NCI-H748 treated with DMSO at 0.1 percent for 48 hours (cell line): ENCODE results near the gene CTIF.

Experiments used
- DNase-seq: peaks from one replicate; lab custom pipeline; 2025; lab: John Stamatoyannopoulos, UW

Gene CTIF

DNA sequence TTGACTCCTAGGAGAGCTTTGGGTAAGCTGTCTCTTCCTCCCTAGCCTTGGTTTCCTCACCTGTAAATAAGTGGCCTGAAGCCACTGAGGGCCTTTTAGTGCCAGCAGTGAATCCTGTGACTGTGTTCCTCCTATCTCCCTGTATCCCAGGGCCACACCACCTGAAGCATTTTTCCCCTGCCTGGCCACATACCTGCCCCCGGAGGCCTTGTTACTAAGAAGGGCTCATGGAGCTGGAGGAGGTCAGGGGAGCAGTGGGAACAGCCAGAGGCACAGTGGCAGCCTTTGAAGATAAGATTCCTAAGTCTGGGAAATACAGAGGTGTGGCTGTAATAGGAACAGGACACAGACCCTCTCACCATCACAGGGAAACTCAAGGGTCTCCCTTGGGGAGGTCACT is 249.5 kb downstream of the CTIF start:
- DNase-seq: no peak

DNA sequence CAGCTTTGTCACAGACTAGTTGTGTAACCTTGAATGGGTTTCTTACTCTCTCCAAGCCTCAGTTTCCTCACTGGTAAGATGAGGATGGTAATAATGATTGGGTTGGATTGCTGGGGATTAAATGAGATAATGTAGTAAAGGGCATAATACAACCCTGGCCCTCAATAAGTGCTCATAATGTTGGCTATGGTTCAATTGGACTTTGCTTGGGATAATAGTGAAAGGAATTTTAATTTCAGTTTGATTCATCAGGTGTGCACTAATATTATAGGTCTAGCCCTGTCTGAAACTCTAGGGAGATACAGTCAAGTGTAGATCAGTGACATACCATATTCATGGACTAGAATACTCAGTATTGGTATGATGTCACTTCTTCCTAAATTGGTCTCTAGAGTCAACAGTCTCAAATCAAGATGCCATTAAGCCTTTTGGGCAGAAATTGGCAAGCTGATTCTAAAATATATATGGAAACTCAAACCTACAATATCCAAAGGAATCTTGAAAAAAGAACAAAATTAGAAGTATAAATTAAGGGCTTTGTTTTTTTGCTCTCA is 250.5 kb downstream of the CTIF start:
- DNase-seq: no peak

DNA sequence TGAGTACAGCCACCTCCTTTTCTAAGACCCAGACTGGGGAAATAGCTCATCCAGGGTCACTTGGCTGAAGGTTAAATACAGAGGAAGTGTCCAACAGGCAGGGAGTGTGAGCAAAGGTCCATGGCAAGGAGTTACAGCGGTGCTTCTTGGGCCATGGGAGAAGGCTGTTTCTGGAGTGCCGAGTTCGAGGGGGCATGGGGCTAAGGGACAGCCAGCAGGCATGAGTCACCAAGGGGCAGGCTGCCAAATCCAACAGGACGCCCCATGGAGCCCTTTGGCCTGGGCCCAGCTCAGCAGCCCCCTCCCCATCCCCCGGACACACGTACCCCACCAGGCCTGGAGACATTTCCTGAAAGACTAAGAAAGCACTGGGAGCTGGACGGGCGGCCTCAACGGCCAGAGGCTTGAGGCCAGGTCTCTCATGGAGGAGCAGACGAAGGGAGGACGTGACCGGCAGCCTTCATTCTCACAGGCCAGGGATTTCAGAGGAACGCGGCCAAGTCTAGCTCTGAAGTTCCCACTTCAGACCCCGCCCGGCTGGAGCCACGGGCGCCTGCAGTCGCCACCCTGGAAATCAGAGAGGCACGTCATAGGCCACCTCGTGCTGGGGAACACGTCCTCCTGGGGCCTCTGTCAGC is 251.5 kb downstream of the CTIF start:
- DNase-seq: no peak

DNA sequence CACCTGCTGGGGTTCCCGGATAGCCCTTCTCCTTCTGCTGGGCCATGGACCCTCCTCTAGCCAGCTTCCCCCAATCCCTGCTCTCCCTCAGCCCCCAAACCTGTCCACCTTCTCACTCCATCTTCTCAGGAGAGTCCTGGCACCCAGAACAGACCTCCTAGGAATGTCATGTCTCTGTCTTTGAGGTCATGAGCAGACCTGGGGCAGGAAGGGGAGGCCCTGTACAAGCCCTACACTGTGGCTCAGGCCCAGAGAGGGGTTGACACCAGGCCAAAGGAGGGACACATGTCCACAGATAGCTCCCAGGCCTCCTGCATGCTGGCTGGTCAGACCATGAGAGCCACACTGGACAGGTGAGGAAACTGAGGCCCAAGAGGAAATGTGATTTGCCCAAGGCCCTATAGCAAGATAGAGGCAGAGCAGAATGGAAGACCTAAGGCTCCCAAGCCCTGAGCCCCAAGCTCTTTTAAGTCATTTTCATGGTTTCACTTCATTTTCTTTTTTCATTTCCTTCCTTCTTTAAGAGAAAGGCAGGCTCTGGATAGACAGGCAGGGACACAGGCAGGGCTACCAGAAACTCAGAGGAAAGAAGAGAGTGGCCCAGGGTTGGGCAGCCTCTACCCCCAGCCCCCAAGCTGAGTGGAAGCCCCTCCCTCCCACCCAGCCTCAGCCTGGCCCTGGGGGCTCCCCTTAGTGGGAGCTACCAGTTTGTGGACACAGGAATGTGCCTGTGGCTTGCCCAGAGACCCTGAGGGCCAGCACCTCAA is 252.2 kb downstream of the CTIF start:
- DNase-seq: no peak

DNA sequence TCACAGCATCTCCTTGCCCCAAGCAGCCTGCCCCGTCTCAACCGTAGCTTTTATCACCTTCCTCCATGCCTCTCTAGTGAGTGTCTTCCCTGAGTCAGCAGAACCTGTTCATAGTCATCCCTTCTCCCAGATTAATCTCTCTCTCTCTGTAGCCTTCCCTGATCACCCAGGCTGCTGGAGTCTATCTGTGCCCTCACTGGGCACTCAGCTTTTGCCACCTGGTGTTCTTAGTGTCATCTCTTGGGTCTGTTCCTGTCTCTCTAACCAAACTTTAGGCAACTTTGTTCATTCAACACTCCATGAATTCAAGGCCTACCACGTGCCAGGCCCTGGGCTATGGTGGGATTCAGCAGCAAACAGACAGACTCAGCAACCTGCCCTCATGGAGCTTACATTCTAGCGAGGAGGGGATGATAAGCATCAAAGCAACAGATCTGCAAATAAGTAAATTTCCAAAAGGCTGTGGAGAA is 252.8 kb downstream of the CTIF start:
- no peak for DNase-seq

DNA sequence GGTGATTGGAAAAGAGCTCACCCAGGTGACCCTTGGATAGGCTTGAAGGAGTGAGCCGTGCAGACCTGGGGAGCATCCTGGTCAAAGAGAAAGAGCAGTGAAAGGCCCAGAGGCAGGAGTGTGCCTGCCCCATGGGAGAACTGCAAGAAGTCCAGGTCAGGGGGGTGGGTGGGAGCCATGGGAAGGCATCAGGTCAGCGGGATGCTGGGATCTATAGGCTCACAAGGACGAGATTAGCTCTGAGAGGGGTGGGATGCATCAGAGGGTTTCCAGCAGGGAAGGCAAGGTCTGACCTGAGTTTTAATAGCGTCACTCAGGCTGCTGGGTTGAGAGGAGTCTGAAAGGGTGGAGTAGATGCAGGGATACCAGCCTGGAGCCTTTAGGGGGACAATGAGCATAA is 253.3 kb downstream of the CTIF start:
- DNase-seq: no peak

DNA sequence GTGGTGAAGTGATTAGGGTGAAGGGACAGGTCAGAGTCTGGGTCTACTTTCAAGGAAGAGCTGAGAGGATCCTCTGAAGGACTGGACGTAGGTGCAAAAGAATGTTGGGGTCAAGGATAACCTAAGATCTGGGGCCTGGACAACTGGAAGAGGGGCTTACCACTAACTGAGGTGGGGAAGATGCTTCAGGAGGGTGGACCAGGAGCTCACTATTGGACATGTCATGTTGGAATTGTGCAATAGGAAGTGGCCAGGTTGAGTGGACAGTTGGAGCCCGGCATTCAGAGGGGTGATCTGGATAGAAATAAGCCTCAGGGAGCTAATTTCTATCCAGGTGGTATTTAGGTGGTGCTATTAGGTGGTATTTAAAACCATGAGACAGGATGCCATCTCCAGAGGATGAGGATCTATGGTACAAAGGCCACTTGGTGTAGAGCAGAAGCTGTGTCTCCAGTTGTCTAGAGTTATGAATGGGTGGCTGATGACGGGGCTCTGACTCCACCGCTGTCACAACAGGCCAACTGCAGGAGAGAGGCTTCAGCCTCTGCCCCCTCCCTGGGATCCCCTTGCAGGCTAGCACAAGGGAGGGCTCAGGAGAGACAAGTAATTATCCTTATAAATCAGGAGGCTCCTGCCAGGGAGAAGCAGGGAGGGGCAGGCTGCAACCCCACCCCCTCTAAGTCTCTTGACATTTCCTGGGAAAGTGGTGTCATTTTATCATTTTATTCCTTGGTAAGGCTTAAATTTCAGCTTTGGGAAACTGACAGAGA is 254.0 kb downstream of the CTIF start:
- no peak for DNase-seq

DNA sequence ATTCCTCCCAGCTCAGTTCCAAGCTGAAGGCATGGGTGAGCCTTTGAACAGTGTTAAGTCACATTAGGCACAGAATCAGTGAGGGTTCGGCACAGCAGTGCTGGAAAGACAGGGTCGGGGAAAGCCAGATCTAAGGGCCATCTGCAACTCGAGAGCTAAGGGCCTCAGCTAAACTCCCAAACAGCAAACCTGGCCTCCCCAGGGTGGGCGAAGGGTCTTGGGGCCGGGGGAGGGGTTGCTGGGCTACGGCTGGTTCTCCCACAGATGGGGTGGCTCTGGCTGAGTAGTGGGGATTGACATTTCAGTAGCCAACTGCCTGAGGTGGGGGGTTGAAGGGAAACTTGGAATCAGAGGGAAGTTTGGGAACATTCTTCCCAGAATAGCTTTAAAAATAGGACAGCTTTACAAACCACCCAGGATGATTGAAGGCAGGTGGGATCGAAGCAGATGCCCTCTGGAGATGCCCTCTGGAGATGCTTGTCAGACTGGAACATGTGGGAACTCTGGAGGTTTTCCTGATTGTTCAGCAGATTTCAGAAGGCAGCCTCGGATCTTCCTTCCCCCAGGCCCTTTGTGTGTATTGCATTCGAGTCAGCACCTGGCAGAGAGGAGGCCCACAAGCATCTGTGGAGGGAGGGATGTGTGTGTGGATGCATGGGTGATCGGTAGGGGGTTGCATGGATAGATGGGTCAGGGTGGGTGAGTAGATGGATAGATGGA is 255.6 kb downstream of the CTIF start:
- no peak for DNase-seq

DNA sequence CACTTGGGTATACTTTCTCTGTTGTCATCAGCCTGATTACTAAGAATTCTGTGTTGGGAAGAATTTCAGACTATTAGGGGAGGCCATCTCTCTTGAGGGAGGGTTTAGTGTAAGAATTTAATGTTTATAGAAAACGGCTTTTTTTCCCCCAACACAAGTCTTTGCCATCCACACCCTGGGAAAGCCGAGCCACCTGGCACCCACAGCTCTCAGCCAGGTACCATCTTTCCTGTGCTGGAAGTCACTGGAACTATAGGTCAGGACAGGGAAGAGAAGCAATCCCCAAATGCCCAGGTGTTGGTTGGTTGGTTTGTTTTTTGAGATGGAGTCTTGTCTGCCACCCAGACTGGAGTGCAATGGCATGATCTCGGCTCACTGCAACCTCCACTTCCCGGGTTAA is 256.9 kb downstream of the CTIF start:
- no peak for DNase-seq

DNA sequence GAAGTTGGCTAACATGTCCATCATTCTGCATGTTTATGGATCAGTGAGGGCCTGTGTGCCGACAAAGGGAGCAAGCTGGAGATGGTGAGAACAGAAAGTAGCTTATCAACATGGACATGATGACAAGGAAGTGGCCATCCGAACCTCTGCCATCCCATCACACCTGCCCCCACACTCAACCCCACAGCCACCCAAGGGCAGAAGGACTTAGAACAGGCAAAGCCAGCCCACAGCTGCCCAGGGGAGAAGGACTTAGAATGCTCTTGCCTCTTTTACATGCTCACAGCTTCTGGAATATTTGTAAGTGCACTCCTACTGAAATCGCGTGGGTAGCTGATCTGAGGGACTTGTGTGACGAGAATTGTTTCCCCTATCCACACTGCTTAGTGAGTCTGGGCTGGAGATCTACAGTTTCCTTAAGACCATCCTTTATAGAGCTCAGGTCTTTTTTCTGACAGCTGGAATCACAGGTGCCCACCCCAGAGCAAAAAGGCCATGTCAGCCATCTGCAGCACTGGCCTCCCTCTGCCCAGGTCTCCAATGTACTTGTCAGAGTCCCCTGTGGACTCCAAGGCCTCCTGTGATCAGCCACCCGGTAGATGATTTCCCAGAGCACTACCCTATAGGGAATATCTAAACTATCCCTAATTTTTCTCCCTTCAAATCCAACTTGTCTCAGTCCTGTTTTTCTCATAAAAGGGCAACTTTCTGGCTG is 257.8 kb downstream of the CTIF start:
- no peak for DNase-seq

DNA sequence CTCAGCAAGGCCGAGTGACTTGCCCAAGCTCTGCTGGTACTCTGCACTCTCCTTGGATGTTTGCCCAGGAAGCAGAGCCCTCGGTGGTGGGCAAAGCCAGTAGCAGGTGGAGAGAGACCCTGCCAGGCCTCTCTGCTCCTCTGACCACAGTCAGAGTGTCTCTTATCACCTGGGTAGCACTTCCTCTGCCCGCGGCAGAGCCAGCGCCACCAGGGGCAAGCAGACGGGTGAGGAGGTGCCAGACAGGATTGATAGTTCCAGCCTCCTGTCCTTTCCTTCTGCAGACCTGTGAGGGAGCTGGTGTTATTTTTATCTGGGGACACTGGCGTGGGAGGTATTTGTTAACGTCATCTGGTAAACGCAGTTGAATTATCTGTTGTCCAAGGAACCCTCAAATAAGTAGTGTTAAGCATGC is 259.0 kb downstream of the CTIF start:
- DNase-seq: no peak

DNA sequence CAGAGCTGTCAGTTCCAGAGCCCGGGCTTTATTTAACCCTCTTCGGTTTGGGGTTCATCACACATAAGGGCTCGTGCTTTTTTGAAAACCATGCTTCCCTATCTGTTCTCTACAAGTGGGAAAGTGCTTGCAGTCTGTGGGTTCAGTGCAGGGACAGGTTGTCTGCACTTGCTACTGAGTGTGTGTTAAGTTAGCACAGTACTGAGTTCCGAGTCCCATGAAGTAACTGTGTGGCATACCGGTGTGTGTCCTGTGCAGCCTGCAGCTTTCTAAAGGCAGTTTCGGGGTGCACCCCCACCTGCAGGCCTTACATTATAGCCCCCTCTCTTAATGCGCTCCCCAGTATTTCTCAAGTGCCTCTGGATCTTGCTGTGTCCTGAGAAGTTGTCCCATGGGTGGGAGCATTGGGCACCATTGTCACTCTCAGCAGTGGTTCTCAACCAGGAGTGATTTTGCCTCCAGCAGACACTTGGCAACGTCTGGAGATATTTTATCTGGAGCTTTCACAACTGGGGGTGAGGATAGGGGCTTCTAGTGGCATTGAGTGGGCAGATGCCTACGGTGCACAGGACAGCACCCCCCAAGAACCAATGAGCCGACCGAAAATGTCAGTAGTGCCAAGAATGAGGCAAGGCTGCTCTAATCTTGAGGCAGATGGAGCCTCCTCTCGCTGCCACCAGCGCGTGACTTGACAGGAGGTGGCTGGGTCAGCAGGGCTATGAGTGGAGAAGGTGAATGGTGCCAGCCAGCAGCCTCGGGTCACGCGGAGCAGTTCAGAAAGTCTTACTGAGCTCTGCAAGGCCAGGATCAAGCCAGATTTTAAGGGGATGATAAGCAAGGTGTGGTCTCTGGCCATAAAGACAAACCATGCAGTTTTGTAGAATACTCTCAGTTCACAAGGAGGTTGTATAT is 259.8 kb downstream of the CTIF start:
- DNase-seq: no peak

DNA sequence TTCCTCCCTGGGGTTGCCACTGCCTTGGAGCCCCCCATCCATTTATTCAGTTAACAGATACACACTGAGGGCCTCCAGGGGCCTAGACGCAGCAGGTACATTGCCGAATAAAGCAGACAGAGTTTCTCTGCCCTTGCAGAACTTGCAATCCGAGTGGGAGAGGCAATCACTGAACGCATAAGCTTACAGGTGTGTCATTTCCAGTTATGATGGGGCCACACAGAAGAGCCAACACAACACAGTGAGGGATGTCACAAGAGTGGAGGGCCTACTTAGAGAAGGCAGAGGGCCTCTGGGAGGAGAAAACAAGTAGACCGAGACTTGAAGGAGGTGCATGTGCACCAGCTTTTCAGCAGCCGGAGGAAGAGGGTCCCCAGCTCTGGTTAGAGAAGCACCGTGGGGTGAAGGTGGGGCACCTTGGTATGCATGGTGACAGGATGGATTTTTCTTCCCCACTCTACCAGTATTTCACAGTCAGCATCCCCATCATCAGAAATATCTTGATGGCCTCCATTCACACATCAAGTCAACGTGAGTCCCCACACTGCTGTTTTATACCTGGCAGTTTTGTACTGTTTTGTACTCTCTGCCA is 261.0 kb downstream of the CTIF start:
- DNase-seq: no peak

DNA sequence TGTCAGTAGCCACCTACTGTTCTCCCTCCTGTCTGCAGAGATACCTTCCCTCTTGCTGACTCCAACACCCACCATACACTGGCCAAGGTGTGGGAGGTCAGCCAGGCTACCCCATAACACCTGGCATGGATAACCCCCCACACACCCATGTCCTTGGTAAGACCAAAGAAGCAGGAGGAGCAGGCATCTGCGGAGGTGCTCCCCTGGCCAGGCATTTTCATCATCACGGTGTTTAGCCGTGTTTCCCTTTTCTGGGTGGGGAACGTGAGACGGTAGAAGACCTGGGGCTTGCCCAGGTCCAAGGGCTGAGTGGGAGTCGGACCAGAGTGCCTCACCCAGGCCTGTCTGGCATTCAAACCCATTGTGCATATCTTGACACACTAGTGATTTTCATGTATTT is 261.6 kb downstream of the CTIF start:
- no peak for DNase-seq

DNA sequence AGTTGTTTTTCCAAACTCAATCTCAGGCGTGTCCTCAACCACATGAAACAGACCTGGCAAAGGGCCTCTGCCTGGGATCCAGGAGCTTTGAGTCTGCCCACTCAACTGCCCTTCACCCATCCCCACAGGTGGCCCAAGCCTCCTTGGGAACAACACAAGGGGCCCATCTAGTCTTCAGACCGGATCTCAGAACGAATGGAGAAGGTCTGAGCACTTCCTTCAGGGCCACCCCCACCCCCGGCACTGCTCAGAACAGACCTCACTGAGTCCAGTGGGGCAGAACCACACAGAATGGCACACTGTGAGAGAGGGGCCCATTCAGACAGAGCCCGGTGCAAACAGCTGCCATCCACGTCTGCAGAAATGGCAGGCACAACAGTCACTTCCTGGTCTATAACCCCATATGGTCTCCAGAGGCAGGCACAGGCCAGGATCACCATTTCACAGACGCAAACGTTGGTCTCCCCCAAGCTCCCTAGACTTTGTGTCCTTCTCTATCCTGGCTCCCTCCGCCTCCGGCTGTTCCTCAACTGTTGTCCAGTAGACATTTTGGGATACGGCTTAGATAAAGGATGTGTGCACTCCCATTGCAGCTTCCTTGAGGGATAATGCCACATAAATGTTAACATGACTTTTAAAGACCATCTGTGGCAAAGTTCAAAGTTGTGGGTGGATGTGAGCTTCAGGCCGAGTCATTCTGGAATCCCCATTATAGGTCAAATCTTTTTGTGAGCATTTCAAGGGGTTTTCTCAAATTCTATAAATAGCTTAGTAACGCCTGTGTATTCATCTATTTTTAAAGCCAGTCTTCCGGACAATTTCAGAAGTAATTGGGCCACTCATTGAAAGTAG is 262.3 kb downstream of the CTIF start:
- DNase-seq: no peak

DNA sequence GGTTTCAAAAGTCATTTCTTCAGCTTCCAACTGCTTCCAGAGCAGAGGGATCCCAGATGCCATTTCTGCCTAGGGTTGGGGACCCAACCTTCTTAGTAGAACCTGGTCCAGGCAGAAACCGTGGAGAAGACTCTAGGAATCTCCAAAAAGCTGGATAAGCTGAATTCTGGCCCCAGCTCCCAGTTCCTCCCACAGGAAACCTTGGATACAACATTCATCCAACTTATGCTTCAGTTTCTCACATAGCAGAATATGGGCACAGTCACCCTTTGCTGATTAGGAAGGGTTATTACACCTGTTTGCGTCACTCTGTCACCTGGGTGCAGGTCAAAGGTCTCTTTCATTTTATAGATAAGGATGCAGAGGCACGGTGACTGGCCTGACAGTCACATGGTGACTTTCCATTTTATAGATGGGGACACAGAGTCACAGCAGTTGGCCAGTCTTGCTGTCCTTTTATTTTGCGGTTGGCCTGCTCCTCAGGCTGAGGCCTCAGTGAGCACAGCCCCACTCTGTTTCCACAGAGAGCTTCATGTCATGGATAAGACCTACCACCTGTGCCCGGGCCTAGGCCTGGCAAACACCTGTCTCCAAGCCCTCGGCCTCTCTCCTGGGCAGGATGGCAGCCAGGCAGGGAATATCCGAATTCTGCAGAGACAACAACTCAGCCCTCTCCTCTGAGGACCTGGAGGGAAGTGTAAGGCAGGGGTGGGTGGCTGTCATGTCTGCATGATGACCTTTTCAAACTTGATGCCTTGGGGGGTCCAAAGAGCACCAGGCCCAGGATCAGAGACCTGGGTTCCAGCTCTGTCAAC is 263.1 kb downstream of the CTIF start:
- DNase-seq: no peak

DNA sequence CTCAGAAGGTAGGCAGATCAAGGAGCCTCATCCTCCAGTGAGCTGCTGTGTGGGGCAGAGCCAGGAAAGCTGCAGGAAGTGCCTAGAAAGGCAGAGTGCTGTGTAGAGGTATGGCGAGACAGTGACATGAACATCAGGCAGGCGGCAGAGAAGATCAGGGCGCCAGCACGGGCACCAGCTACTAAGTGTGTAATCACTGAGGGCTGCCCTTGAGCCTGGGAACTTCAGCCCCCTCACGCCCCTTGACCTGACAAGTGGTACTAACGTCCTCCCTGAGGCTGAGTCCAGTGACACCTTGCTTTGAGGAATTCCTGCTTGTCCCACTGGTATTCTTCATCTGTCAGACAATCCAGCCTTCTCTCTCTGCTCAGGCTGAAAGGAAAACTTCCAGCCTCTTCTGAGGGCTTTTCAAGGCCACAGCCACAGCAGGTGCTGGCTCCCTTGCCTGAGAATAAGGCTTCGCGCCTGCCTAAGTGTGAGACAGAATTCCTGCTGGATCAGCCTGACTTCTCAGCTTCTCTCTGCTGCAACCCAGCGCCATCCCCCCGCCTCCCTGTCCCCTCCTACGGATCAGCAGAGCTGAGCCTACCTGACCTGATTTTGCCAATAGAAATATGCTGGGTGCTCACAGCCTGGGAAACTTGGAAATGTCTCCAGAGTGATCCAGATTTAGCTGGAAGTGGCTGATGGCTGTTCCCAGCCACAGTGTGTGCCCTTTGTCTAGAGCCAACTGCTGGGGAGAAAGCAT is 263.9 kb downstream of the CTIF start:
- no peak for DNase-seq
